Activated T-cell treated with anti-CD3 and anti-CD28 coated beads, Interleukin-2, amount 50 U/mL, for 48 hours (primary cell): ENCODE results near the gene COL6A5.

Experiments
- DNase-seq, 2 experiments: peaks; one replicate each; pipeline ENCODE4 v3.0.0-alpha.2; 2020

The COL6A5 gene

DNA sequence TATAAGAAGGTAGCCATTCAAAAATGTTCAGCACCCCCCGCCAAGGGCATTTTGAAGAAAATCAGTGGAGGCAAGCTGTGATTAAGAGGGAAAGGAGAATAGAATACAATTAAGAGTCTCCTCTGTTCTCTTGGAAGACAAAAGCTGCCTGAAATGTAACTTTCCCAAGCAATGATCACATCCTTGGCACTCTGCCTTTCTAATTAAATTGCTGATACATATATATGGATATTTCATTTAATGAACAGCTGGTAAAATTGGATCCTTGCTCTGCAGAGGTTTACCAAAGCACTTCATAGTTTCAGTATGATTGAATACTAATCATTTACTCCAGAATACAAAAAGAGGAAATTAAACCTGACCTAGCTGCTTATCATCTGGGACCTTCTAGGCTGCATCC is 182.0 kb downstream of the COL6A5 start:
- no peak for DNase-seq

- DNase-seq, result no peak
Observed at GRCh38 chr3:130528120-130528519, 182.6 kb downstream of the COL6A5 start.

DNA sequence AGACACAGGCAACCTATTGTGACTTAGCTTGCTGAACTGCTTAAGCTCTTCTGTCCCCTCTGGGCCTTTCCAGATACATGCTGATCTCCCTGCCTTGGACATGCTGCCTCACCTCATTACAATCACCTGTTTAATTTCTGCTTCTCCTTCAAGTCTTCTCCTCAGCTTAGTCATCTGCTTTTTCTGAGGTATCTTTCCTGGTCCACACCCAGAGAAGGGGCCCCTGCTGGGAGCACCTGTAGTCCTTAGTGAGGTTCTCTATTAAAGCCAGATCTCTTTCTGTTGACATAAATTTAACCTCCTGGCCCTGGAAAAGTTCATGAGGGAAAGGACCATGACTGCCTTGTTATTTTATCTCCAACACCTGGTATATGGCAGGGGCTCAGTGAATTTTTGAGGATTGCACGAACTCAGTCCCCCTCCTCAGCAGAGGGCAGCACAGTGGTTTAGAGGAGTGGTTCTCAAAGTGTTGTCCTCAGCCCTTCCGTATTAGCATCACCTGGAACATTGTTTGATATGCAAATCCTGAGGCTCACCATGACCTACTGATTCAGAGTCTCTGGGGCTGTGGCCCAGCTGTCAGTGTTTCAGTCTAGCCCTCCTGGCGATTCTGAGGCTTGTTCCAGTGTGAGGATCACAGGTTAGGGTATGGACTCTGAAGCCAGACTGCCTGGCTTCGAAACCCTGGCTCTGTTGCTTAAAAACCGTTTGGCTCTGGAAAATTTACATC is 184.2 kb downstream of the COL6A5 start:
- DNase-seq, result no peak

GRCh38 chr3:130533247-130533646 is 187.8 kb downstream of the COL6A5 start:
- no peak for DNase-seq
